Heart left ventricle (tissue), 16 donors: ENCODE data around the gene TBC1D21. TPM values are rescaled to one million over a fixed set of nuclear protein-coding genes. Genes with fewer than 3 reads are reported as not detected.

Experiments
- ATAC-seq, 4 donors: fragments of 200-7000 bp; cut with Tn5 transposase; one replicate each; pipeline ENCODE4 v1.9.1; 2020 to 2022; ENCODE audit warnings: moderate library complexity in 4 of 4, mild to moderate bottlenecking in 3 of 4, moderate number of reproducible peaks in 1 of 4
- DNase-seq, 5 donors: peaks; one replicate each; pipeline ENCODE4 v3.0.0-alpha.2; 2020
- H3K27ac ChIP-seq, 12 donors: fragments of 200-600 bp; sonication (generic) in 4 of 12; one replicate each; pipeline versions ENCODE4 v1.5.0 to v1.8.0; 2016 to 2022; ENCODE audit warnings: mild to moderate bottlenecking in 2 of 12
- H3K27me3 ChIP-seq, 9 donors: fragments of 200-600 bp; sonication (generic) in 2 of 9; one replicate each; pipeline versions ENCODE4 v1.5.1 to v1.8.0; 2016 to 2022; ENCODE audit warnings: mild to moderate bottlenecking in 3 of 9
- H3K36me3 ChIP-seq, 9 donors: fragments of 200-600 bp; sonication (generic) in 2 of 9; one replicate each; pipeline versions ENCODE4 v1.5.0 to v1.8.0; 2018 to 2022; ENCODE audit warnings: mild to moderate bottlenecking in 2 of 9
- H3K4me1 ChIP-seq, 12 donors: fragments of 200-600 bp; sonication (generic) in 4 of 12; one replicate each; pipeline versions ENCODE4 v1.5.0 to v1.8.0; 2016 to 2022; ENCODE audit warnings: mild to moderate bottlenecking in 3 of 12
- H3K4me3 ChIP-seq, 12 donors: fragments of 200-600 bp; sonication (generic) in 4 of 12; one replicate each; pipeline versions ENCODE4 v1.5.0 to v1.8.0; 2017 to 2022; ENCODE audit warnings: mild to moderate bottlenecking in 9 of 12, moderate library complexity in 4 of 12
- H3K9me3 ChIP-seq, 12 donors: fragments of 200-600 bp; sonication (generic) in 4 of 12; one replicate each; pipeline versions ENCODE4 v1.5.0 to v1.8.0; 2016 to 2022; ENCODE audit warnings: mild to moderate bottlenecking in 1 of 12
- CTCF ChIP-seq, 12 donors: fragments of 200-600 bp; sonication (generic) in 4 of 12; IDR thresholded peaks; one replicate each; pipeline versions ENCODE4 v1.5.0 to v1.8.0; 2018 to 2022; ENCODE audit warnings: antibody characterized with exemption in 12 of 12, mild to moderate bottlenecking in 5 of 12
- POLR2A ChIP-seq, 2 donors: fragments of 450-650 bp; IDR thresholded peaks; one replicate each; pipeline ENCODE4 v1.6.1; 2017; ENCODE audit warnings: antibody characterized with exemption in 2 of 2, mild to moderate bottlenecking in 2 of 2, moderate library complexity in 2 of 2
- whole genome bisulfite sequencing, 4 donors: extraction: QIAGEN DNeasy Blood & Tissue Kit in 2 of 4; methylation state at CpG; one replicate each; pipeline versions ENCODE4 v1.1.5 to v1.1.7; 2013 to 2018; 5-methylcytosine and 5-hydroxymethylcytosine counted together
- intact Hi-C, 10 donors: fragments of 100-400 bp; cut with DNase I; formaldehyde crosslinking; loops; one replicate each; pipeline versions ENCODE4 v1.11.1 to v1.14.2; 2022
- polyA plus RNA-seq, 2 donors: library from polyadenylated mRNA; stranded (reverse); fragments of 200-250 nt; gene quantifications; one replicate each; pipeline ENCODE4 v1.2.3, GENCODE V29; 2013
- total RNA-seq, 9 donors: library from RNA; depleted of rRNA in 2 of 9; stranded (reverse); fragments of >200 nt in 2 of 9; fragmentation: NEBNext Ultra II Directional in 3 of 9; extraction: Animal tissue kit (Norgen Biotek cat#: 25700) in 3 of 9; gene quantifications; one replicate each; pipeline versions ENCODE4 v1.1.0 to v1.2.4, GENCODE V29; 2016 to 2023
- donor health status: ischemic (EF 13 %, LVEDD 7.1; RV severe dilation, severe dysfunction).
- donor health status: healthy with polysubstance abuse.
- donor health status: DM: no; HTN: yes; CAD: no.
- donor health status: DM: no; HTN: no; CAD: no.
- donor health status: ischemic (EF 25% LVEDD 6.9; RV normal size, moderate dysfunction).
- donor health status: ischemic (EF 25% LVEDD 5.7; RV mildly dilated, moderate dysfunction).
- donor health status: healthy.
- donor health status: DM: yes; HTN: yes; CAD: no.
- donor health status: ischemic (EF 35%, LVEDD 5.7; RV mildly dilated, moderate dysfunction).
- donor health status: nonischemic (EF 11% LVEDD 7.7; RV severe dilation, severe dysfunction).
- donor health status: DM: yes; HTN: yes; CAD: no.
- donor health status: PGD.
- donor health status: ischemic (EF 29% LVEDD 5.4; RV normal size, mild dysfunction).
- donor health status: nonischemic (EF 23%, LVEDD 6.1; RV moderate dilation, normal function).

Gene TBC1D21
- total and polyA plus RNA-seq, 11 donors = not detected

DNA sequence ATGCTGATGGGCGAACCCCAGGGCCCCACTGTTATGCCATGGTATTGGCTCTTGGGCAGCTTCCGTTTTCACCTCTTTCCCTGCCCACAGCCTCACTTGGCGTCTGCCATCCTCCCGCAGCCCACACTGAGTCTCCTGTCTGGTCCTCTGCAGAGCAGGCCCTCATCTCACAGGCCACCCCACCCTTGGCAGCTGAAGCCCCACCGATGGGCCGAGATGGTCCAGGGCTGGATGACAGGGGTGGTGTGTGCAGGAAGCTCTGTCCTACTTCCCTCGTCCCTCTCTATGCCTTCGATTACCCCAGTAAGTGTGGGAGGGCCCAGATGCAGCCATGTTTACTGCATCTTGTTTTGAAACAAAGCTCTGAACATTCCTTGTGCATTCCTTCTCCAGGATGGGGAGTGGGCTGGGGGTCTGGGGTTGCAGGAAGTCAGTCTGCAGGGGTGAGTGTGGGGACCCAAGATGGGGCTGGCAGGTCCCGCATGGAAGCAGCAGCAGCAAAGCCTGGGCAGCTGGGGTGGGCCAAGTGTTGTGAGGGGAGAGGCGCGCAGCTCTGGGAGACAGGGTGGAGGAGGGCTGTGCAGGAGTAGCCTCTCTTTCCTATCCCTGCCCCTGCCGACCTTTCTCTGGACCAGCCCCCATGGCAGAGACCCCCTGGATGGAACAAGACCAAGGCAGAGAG, 20.9 kb downstream of the TBC1D21 start:
- intact Hi-C loops = loop anchor here in 2 of 10 donors (10.0 kb wide), 2 partner anchors 61 to 71 kb away; no protein-coding TSS in a partner anchor
- DNase-seq = no peak
- 79 to 88% (median 86%) methylated on average over 12 of the region's 12 CpGs for WGBS, 4 donors
- no peaks in the 10 kb centered on the region for H3K36me3 ChIP-seq
- ATAC-seq = no peak
- no peak for TF ChIP-seq POLR2A (IDR thresholded peaks at IDR 0.05)
- TF ChIP-seq CTCF (IDR thresholded peaks at IDR 0.05) = no peak
- no peak overlapping the region for H3K27ac ChIP-seq
- H3K4me1 ChIP-seq = peaks cover 0 to under 1% (median 0%) of the 10 kb centered on the region in 12 donors
- no peak overlapping the region for H3K4me3 ChIP-seq
- peaks cover 0 to 5% (median 0%) of the 10 kb centered on the region in 12 donors for H3K9me3 ChIP-seq
- no peaks in the 10 kb centered on the region for H3K27me3 ChIP-seq

GRCh38 chr15:73897441-73898261, 24.3 kb downstream of the TBC1D21 start:
- Histone ChIP-seq H3K27ac (no peak overlapping the region), H3K36me3 (no peaks in the 10 kb centered on the region), H3K4me3 (no peak overlapping the region), H3K4me1 (peaks cover 0 to 2% (median 0%) of the 10 kb centered on the region in 12 donors), H3K9me3 (no peaks in the 10 kb centered on the region), H3K27me3 (no peaks in the 10 kb centered on the region)
- ATAC-seq (peak; percentile 88 to 94 (median 90)), DNase-seq (peak; percentile 39 to 85 (median 74))
- TF ChIP-seq POLR2A (IDR thresholded peaks at IDR 0.05) (no peak), CTCF (IDR thresholded peaks at IDR 0.05) (peak; percentile 76 to 86 (median 80))
- 71 to 87% (median 74%) methylated on average over 10 to 15 of the region's 15 CpGs for whole genome bisulfite sequencing, 4 donors
- intact Hi-C loops = loop anchor here in 5 of 10 donors (2.0 to 10.0 kb wide), 5 partner anchors 55 to 67 kb away; no protein-coding TSS in a partner anchor

DNA sequence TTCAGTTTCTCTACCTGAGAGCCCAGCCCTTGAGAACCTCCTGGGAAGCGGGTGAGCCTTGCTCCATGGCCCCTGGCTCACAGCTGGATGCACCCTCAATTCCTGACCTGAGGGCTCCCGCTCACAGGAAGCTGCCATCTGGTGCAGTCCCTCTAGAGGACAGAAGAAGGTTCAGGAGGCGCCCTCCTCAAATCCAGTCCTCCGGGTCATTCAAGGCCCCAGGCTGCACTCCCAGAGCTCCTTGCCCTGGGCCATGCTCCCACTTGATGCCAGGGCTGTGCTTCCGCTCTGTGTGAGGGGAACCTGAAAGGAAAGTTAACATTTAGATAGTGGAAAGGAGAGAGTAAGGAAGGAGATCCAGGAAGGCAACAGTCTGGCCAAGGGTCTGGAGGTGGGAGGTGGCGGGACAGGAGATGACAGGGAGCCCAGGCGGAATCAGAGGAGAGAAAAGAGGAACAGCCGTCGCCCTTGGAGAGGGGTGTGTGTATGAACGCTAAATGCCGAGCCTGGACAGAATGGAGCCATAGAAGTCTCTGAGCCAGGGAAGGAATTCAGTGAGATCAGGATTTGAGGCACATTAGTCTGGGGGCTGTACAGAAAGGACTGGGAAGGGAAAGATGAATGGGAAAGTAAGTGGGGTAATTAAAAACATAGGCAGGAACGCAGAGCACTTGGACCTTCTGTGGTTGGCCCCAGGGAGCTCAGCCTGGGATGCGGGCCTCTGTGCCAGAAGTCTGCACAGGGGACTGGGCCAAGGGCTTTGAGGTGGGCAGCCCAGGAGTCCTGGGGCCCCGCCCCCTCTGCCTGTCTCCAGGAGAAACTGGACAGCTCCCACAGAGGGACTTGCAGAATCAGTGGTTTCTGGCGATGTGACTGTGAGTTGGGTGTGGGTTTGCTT, 26.1 kb downstream of the TBC1D21 start:
- intact Hi-C loops = loop anchor here in 6 of 10 donors (5.0 to 10.0 kb wide), 6 partner anchors 53 to 185 kb away; no protein-coding TSS in a partner anchor
- DNase-seq (peak in 1 of 5 donors; percentile 18), ATAC-seq (no peak)
- no peak overlapping the region for H3K27ac ChIP-seq
- no peaks in the 10 kb centered on the region for H3K36me3 ChIP-seq
- H3K9me3 ChIP-seq = no peaks in the 10 kb centered on the region
- WGBS, 4 donors = 72 to 78% (median 74%) methylated on average over 14 to 15 of the region's 15 CpGs
- peaks cover 0 to 2% (median 0%) of the 10 kb centered on the region in 12 donors for H3K4me1 ChIP-seq
- TF ChIP-seq CTCF (IDR thresholded peaks at IDR 0.05) = no peak
- TF ChIP-seq POLR2A (IDR thresholded peaks at IDR 0.05) = no peak
- H3K4me3 ChIP-seq = no peak overlapping the region
- no peaks in the 10 kb centered on the region for H3K27me3 ChIP-seq
